OCI-LY1 (cell line): ENCODE data around the gene XRCC4.

Source experiments
- EZH2 ChIP-seq: fragments of 200-600 bp; sonication (generic), shearing (Covaris generic); IDR thresholded peaks from 2 replicates; pipeline ENCODE4 v1.8.0; 2017; ENCODE audit warnings: borderline replicate concordance, mixed run types, mild to moderate bottlenecking, antibody characterized with exemption, low read length, moderate library complexity, mixed read lengths
- TF ChIP-seq, protein P1 (sequence below): fragments of 200-600 bp; sonication (generic), shearing (Covaris generic); IDR thresholded peaks from 2 replicates; pipeline ENCODE4 v1.5.1; 2017; ENCODE audit warnings: mild to moderate bottlenecking, antibody characterized with exemption, low read length, moderate library complexity, mixed read lengths

DNA sequence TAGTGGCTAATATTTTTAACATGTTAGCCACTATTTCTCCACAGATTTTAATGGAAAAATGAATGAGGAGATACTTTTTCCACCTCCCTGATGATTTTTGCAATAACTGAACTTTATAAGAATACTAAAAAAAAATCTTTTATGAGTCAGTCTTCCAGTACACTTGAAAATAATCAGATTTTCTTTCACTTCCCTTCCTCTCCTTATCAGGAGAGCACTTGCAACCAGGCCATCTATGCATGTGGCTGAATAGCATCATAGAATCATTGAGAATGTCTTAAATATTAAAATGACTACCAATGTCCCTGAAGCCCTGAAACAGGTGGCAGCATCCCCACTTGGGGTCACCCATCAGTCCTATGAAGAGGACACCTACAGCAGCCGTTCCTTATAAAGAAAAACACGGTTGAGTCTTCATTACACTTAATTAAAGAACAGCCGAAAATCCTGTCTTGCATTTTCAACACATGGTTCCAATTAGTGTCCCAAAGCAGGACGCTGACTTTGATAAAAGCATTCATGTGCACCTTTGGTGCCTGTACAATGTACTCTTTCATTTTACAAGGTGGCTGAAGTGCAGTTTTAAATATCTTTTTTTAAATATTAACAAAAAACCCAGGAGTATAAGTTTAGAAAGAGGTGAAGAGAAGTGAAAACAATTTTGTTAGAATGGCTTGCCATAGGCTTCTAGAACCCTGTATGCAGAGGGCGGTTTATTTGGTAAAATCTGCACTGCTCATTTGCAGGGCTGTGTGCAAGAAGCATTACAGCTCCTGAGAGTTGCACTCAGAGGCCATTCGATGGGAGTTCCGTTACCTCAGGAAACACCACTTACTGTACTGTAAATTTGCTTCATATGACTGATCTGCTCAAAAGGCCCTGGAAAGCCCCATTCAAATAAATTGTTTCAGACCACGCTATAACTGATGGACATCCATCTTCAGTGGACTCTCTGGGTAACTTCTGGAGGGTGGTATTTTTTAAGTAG is 287.3 kb downstream of the XRCC4 start:
- TF ChIP-seq, protein P1, sequence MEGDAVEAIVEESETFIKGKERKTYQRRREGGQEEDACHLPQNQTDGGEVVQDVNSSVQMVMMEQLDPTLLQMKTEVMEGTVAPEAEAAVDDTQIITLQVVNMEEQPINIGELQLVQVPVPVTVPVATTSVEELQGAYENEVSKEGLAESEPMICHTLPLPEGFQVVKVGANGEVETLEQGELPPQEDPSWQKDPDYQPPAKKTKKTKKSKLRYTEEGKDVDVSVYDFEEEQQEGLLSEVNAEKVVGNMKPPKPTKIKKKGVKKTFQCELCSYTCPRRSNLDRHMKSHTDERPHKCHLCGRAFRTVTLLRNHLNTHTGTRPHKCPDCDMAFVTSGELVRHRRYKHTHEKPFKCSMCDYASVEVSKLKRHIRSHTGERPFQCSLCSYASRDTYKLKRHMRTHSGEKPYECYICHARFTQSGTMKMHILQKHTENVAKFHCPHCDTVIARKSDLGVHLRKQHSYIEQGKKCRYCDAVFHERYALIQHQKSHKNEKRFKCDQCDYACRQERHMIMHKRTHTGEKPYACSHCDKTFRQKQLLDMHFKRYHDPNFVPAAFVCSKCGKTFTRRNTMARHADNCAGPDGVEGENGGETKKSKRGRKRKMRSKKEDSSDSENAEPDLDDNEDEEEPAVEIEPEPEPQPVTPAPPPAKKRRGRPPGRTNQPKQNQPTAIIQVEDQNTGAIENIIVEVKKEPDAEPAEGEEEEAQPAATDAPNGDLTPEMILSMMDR, result no peak
- no peak for TF ChIP-seq EZH2
